ENCODE measurements around the gene NRCAM.

DNA sequence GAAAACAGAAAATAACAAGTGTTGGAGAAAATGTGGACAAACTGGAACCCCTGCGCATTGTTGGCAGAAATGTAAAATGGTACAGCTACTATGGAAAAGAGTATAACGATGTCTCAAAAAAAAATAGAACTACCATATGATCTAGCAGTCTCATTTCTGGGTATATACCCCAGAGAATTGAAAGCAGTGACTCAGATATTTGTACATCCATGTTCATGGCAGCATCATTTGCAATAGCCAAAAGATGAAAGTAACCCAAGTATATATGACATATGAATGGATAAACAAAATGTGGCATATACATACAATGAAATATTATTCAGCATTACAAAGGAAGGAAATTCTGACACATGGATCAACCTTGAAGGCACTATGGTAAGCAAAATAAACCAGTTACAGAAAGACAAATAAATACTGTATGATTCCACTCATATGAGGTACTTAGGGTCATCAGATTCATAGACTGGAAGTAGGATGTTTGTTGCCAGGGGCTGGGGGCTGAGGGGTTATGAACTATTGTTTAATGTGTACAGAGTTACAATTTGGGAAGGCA lies 4.9 kb downstream of the NRCAM start:
- no peak for TF ChIP-seq XRCC5 (optimal IDR thresholded peaks at IDR 0.05; ENCODE audit: low read length)
- TF ChIP-seq EZH2 (conservative IDR thresholded peaks at IDR 0.05; ENCODE audit: low read depth, low read length), result no peak
- no peak for TF ChIP-seq MAX (IDR thresholded peaks at IDR 0.05)
- no peak for TF ChIP-seq FOSL2 (CRISPR knock-in tag; IDR thresholded peaks at IDR 0.05)
- TF ChIP-seq HNRNPK (IDR thresholded peaks at IDR 0.05; ENCODE audit: low read depth, low read length, poor library complexity, severe bottlenecking), result no peak
- no peak for TF ChIP-seq ZNF263 (CRISPR knock-in tag; IDR thresholded peaks at IDR 0.05)
- TF ChIP-seq, protein P1, sequence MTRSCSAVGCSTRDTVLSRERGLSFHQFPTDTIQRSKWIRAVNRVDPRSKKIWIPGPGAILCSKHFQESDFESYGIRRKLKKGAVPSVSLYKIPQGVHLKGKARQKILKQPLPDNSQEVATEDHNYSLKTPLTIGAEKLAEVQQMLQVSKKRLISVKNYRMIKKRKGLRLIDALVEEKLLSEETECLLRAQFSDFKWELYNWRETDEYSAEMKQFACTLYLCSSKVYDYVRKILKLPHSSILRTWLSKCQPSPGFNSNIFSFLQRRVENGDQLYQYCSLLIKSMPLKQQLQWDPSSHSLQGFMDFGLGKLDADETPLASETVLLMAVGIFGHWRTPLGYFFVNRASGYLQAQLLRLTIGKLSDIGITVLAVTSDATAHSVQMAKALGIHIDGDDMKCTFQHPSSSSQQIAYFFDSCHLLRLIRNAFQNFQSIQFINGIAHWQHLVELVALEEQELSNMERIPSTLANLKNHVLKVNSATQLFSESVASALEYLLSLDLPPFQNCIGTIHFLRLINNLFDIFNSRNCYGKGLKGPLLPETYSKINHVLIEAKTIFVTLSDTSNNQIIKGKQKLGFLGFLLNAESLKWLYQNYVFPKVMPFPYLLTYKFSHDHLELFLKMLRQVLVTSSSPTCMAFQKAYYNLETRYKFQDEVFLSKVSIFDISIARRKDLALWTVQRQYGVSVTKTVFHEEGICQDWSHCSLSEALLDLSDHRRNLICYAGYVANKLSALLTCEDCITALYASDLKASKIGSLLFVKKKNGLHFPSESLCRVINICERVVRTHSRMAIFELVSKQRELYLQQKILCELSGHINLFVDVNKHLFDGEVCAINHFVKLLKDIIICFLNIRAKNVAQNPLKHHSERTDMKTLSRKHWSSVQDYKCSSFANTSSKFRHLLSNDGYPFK (CRISPR knock-in tag; IDR thresholded peaks at IDR 0.05; ENCODE audit: borderline replicate concordance), result no peak
- no peak for TF ChIP-seq NFRKB (IDR thresholded peaks at IDR 0.05)
- TF ChIP-seq, protein P2, sequence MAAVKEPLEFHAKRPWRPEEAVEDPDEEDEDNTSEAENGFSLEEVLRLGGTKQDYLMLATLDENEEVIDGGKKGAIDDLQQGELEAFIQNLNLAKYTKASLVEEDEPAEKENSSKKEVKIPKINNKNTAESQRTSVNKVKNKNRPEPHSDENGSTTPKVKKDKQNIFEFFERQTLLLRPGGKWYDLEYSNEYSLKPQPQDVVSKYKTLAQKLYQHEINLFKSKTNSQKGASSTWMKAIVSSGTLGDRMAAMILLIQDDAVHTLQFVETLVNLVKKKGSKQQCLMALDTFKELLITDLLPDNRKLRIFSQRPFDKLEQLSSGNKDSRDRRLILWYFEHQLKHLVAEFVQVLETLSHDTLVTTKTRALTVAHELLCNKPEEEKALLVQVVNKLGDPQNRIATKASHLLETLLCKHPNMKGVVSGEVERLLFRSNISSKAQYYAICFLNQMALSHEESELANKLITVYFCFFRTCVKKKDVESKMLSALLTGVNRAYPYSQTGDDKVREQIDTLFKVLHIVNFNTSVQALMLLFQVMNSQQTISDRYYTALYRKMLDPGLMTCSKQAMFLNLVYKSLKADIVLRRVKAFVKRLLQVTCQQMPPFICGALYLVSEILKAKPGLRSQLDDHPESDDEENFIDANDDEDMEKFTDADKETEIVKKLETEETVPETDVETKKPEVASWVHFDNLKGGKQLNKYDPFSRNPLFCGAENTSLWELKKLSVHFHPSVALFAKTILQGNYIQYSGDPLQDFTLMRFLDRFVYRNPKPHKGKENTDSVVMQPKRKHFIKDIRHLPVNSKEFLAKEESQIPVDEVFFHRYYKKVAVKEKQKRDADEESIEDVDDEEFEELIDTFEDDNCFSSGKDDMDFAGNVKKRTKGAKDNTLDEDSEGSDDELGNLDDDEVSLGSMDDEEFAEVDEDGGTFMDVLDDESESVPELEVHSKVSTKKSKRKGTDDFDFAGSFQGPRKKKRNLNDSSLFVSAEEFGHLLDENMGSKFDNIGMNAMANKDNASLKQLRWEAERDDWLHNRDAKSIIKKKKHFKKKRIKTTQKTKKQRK (IDR thresholded peaks at IDR 0.05; ENCODE audit: low read length), result no peak

All from HepG2 (cell line).